ENCODE data around the gene C22orf15.
A peak's percentile ranks its signal among the peaks of the same experiment; 100 is the strongest.
"Not testable (repeated sequence)": the region's sequence is repeated elsewhere in the genome, so short reads cannot be mapped to it uniquely, and the experiment has no call there.

The C22orf15 gene

GRCh38 chr22:23762842-23763578 is at the start of gene C22orf15:
C22orf15 (plus strand) TSS chr22:23762990; CDS start chr22:23763307, 317 bp downstream.
- DNase-seq (ENCODE audit: low spot score): peak; percentile 25

DNA sequence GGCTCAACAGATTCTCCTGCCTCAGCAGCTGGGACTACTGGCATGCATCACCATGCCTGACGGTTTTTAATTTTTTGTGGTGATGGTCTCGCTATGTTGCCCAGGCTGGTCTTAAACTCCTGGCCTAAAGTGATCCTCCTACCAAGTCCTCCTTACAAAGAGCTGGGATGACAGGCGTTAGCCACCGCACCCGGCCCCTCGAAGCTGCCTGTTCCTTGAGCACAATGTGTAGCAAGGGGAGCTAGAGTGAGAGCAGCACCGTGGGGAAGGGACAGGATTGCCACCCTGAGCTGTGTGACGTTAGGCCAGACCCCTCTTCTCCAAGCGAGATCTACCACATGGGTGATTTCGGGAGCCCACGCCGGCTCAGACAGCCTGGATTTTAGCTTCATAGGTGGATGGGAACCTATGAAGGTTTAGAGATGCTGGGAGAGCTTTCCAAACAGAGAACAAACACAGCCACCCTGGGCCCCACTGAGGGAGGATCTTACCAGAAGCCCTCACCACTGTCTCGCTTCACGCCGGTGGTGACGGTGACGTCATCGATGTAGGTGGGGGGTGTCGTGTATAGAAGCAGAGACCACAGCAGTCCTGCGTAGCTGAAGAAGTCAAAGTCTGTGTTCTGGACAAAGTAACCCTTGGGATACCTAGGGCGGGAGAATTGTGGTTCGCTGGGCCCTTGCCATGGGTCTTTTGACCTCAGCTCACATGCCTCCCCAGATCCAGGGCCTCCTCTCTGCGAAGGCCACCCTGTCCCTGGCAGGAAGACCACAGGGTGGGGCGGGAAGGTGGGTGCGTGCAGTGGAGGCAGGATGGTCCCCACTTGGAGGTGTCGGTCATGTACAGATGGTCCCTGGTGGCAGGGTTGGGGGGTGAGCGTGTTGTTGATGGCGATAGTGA is 48.8 kb upstream of the C22orf15 start:
- DNase-seq (ENCODE audit: low spot score): no peak

DNA sequence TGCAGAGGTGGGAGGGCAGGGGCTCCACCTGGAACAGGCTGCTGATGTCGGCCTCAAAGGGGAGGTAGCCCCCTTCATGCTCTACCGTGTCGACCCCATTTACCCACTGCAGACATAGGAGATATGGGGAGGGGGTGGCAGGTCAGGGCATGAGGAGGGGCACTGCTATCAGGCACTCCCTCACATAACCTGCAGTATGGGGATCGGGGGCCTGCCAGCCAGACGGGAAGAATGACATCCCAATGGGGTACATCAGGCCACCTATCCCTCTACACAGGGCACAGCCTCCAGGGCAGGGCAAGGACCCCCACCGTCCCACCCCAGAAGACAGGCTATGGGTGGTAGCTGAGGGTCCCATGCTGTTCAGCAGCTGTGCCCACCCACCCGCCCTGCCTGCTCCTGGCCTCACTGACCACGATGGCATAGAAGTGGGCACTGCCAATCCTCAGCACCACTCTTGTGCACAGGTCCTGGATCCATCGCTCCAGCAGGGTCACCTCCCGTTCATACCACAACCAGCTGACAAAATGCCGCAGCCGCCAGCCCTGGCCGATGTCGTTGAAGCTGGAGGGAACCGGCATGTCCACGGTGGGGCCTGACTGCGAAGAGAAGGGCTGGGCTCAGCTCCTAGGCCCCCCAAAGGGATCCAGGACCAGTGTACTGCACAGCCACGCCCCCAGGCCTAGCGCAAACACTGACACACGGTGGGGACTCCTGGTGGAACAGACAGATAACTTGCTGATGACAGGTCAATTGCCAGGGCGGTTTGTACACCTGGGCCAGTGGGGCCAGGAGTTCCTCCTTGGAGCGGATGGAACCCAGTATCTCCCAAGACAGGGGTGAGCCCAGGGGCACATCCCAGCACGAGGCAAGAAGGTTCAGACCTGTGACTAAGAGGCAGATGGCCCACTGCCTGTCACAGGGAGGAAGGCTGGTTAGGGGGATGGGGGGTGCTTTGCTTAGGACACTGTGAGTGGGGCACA is 47.9 kb upstream of the C22orf15 start:
- DNase-seq (ENCODE audit: low spot score): no peak

GRCh38 chr22:23715806-23716375 is 46.9 kb upstream of the C22orf15 start:
- peak; percentile 25 for DNase-seq (ENCODE audit: low spot score)

DNA sequence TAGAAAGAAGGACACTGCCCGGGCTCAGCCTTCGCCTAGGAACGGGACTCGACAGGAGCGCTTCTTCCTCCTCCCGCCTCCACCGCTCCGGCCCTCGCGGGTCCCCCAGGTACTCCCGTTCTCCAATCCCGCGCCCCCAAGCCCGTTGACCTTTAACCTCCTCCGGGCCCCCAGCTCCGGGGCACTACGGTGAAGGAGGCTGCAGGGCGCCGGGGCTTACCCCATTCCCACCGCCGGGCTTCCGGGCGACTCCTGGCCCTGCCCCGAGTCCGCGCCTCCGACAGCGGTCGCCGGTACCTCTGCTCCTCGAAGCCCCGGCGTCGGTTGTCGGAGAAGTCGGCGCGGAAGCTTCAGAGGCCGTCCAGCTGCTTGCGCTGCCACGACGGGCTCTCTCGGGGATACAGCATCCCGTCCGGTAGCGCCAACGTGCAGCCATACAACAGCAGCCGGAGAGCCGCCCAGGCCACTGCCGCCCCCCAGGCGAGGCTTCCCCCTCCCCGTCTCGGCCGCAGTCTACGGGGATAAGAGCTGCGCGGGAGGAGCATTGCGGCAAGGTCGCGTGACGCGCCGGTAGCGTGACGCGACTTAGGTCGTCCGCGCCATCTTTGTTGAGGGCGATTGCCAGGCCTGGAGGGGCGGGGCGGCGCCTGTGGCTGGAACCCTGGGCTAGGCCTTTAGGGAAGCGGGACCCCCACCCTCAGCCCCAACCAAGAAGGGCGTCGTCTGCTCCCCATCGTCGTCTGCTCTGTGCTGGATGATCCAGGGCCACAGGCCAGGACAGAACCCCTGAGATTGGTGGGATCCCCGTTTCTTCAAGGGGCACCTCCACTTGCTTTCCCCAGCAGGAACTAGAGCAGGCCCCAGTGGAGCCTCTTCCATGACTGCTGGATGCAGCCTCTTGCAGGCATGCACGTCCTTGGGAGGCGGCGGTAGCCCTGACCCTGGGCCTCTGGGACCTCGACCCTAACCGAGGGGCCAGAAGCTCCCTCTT is 45.7 kb upstream of the C22orf15 start:
- peak; percentile 82 for DNase-seq (ENCODE audit: low spot score)

DNA sequence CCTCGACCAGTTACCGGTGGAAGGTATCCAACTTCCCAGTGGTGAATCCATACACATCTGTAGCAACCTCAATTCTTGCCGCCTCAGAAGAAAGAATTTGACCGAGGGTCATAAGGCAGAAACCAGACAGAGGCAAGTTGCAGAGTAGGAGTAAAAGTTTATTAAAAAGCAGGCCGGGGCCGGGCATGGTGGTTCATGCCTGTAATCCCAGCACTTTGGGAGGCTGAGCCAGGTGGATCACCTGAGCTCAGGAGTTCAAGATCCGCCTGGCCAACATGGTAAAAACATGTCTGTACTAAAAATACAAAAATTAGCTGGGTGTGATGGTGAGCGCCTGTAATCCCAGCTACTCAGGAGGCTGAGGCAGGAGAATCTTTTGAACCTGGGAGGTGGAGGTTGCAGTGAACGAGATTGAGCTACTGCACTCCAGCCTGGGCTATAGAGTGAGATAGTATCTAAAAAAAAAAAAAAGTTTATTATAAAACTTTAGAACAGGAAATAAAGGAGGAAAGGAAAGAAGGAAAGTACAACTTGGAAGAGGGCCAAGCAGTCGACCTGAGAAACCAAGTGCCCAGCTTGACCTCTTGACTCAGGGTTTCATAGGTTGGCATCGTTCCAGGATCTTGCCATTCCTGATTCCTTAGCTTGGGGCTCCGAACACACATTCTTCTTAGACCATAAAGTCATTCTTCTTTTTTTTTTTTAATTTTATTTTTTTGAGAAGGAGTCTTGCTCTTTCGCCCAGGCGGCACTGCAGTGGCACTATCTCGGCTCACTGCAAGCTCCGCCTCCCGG is 44.2 kb upstream of the C22orf15 start:
- DNase-seq (ENCODE audit: low spot score): peak; percentile 65

GRCh38 chr22:23720855-23721254 is 41.9 kb upstream of the C22orf15 start:
- DNase-seq (ENCODE audit: low spot score): no peak

GRCh38 chr22:23722160-23722559 is 40.6 kb upstream of the C22orf15 start:
- DNase-seq (ENCODE audit: low spot score): no peak

- DNase-seq (ENCODE audit: low spot score): no peak
Measured at GRCh38 chr22:23722724-23723123, 40.1 kb upstream of the C22orf15 start.

GRCh38 chr22:23728108-23728507 is 34.7 kb upstream of the C22orf15 start:
- DNase-seq (ENCODE audit: low spot score): not testable (repeated sequence)

- DNase-seq (ENCODE audit: low spot score): no peak
Measured at GRCh38 chr22:23737696-23738095, 25.1 kb upstream of the C22orf15 start.

DNA sequence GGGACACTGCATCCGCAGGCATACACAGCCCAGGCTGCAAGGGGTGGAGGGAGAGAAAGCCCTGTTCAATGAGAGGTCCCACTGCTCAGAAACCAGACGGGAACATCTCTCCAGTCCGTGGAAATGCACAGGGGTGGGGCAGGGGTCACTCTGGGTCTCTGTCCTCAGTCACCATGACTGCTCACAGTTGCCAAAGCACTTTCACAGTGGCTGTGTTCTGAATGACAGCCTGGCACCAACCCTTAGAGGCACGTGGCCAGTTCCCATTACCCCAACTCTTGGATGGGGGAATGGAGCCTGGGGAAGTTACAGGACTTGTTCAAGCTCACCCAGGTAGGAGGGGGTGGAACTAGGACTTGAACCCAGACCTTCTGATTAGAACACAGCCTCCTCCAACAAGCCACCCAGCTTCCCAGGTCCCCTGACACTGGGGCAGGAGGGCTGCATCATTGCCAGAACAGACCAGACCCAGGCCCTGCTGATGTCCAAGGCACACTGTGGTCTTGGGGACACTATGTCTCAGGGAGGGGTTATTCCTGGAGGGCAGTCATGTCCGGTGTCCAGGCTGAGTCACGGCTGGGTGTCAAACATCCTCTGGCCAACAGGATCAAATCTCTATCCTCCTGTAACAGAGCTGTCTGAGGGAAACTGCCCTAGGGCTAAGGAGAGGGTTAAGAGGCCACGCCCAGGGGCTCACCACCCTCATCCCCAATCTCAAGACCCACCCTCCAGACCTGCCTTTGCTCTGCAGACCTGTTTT is 20.1 kb upstream of the C22orf15 start:
- no peak for DNase-seq (ENCODE audit: low spot score)

DNA sequence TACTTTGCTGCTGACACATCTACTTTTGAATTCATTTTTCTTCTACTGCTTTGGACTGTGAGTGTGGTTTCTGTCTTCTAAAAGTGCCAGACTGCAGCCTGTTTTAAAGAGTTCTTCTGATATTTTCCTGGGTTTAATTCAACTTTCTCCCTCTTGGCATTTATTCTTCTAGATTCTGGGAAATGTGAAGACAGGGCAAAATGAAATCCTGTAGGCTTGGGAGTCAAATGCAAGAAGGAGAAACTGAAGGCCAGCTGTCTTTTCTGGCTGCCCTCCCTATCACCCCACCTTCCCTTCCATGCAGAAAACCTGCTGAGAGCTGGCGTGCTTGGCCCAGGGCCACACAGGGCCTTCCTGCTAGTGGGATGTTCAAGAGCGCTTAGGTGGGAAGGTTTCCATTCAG is 19.5 kb upstream of the C22orf15 start:
- DNase-seq (ENCODE audit: low spot score): no peak

GRCh38 chr22:23744001-23744400 is 18.8 kb upstream of the C22orf15 start:
- DNase-seq (ENCODE audit: low spot score): no peak

GRCh38 chr22:23744485-23744884 is 18.3 kb upstream of the C22orf15 start:
- DNase-seq (ENCODE audit: low spot score): no peak

GRCh38 chr22:23745791-23746190 is 17.0 kb upstream of the C22orf15 start:
- DNase-seq (ENCODE audit: low spot score): no peak

- DNase-seq (ENCODE audit: low spot score): no peak
Measured at GRCh38 chr22:23749841-23750301, 12.9 kb upstream of the C22orf15 start.

DNA sequence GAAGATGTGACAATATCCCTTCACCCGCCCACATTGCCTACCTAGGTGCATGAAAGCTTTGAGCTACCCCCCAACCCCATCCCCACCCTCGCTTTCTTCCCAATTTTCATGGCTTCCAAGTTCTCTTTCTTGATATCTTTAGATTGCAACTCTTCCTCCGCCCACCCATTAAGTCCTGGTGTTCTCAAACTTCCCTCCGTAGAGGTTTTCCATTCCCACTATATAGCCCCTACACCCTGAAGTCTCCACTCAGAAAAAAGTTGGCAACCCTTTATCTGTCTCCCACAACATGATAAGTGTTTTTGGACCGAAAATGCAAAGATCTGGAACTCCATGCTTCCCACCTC is 12.4 kb upstream of the C22orf15 start:
- no peak for DNase-seq (ENCODE audit: low spot score)
